Type B pancreatic cell (in vitro differentiated cells): ENCODE measurements around the gene MRNIP. TPM values are rescaled to one million over a fixed set of nuclear protein-coding genes. Genes with fewer than 3 reads are reported as not detected.

Experiments used
- DNase-seq: peaks from one replicate; pipeline ENCODE4 v3.0.0; 2021; ENCODE audit warnings: mixed read lengths; ENCODE audit not compliant: unreplicated experiment; ENCODE audit errors: extremely low spot score
- H3K27ac Mint-ChIP-seq: 2 replicates; pipeline ENCODE4 v1.8.0; 2021; ENCODE audit warnings: mild to moderate bottlenecking, mixed read lengths
- H3K27me3 Mint-ChIP-seq: 2 replicates; pipeline ENCODE4 v1.8.0; 2021; ENCODE audit warnings: mixed read lengths
- H3K36me3 Mint-ChIP-seq: 2 replicates; pipeline ENCODE4 v1.8.0; 2021; ENCODE audit warnings: mixed read lengths
- H3K4me1 Mint-ChIP-seq: one replicate; pipeline ENCODE4 v1.8.0; 2021; ENCODE audit warnings: mixed read lengths; ENCODE audit not compliant: unreplicated experiment
- H3K4me3 Mint-ChIP-seq: 2 replicates; pipeline ENCODE4 v1.8.0; 2021; ENCODE audit warnings: mild to moderate bottlenecking, mixed read lengths
- H3K9me3 Mint-ChIP-seq: 2 replicates; pipeline ENCODE4 v1.8.0; 2021; ENCODE audit warnings: mixed read lengths
- total RNA-seq: library from RNA; stranded (reverse); gene quantifications from 2 replicates; pipeline ENCODE4 v1.2.1, GENCODE V29; 2021; ENCODE audit warnings: low replicate concordance
- TF ChIP-seq, protein P1 (sequence below): fragments of 200-600 bp; sonication (generic); conservative IDR thresholded peaks from 2 replicates; pipeline ENCODE4 v1.5.0; 2021; ENCODE audit warnings: antibody characterized with exemption, mild to moderate bottlenecking

Gene MRNIP
- total RNA-seq, 1 donor from 2014 or later, result 47.6 TPM

DNA sequence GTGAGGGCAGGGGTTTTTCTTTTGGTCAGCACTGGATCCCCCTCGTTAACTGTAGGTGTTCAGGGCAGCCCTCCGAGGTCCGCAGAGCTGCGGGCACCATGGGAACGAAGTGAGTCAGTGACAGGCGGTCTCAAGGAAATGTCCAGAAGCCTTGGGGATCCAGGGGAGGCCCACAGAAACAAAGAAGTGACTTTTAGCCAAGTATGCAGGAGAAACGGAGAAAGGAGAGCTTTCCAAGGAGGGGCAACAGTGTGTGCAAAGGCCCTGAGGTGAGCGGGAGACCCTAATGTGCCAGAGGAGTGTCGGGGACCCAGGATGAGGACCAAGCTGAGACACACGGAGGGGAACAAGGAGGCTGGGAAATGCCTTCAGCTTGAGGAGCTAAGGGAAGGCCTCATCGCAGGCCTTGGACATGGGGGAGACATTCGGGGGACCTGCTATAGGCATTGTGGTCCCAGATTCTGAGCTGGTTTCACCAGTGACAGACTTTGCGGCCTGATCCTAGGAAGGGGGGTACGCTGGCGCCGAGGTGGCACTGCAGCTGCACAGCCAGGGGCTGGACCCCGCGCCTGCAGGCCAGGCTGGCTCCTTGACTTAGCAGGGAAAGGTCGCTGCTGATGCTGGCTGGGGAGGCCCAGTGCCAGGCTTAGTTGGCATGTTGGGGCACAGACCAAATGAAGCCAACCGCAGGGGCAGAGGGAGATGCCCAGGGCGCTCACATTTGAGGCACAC is 61.6 kb downstream of the MRNIP start:
- H3K36me3 Mint-ChIP-seq, result peaks cover 9% of the 10 kb centered on the region

DNA sequence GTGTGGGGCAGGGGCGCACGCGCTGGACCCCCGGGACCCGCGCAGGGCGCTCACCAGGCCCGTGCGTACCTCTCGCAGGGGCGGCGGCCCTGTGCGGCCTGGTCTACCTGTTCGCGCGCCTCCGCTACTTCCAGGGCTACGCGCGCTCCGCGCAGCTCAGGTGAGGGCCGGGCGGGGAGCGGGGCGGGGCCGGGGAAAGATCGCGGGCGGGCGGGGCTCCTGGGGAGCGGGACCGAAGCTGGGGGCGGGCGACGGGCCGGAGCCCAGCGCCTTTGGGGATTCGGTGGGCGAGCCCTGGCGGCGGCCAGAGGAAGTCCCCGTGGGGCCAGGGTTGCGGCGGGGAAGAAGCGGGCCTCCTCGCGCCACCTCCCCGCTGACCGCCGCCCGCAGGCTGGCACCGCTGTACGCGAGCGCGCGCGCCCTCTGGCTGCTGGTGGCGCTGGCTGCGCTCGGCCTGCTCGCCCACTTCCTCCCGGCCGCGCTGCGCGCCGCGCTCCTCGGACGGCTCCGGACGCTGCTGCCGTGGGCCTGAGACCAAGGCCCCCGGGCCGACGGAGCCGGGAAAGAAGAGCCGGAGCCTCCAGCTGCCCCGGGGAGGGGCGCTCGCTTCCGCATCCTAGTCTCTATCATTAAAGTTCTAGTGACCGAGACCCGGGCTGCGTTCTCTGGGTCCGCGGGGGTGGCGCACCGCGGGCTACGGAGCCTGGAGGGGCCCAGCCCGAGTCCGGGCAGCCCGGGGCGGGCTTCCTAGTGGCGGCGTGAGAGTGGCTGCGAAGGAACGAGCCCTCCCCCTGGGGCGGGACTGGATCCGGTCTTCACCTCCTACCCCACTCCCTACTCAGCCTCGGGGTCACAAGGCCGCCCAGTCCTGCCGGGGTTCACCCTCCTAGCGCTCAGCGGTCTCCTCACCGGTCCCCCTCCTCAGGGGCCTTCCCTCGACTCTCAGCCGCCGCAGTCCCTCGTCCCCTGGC is 62.5 kb downstream of the MRNIP start:
- peak overlapping the region; percentile 66 for H3K27ac Mint-ChIP-seq

More for the DNA sequence above, 61.6 kb downstream of the MRNIP start:
- no peaks in the 10 kb centered on the region for H3K9me3 Mint-ChIP-seq
- H3K4me1 Mint-ChIP-seq, result peaks cover 4% of the 10 kb centered on the region
- no peaks in the 10 kb centered on the region for H3K27me3 Mint-ChIP-seq
- peak overlapping the region; percentile 66 for H3K27ac Mint-ChIP-seq
- TF ChIP-seq, protein P1, sequence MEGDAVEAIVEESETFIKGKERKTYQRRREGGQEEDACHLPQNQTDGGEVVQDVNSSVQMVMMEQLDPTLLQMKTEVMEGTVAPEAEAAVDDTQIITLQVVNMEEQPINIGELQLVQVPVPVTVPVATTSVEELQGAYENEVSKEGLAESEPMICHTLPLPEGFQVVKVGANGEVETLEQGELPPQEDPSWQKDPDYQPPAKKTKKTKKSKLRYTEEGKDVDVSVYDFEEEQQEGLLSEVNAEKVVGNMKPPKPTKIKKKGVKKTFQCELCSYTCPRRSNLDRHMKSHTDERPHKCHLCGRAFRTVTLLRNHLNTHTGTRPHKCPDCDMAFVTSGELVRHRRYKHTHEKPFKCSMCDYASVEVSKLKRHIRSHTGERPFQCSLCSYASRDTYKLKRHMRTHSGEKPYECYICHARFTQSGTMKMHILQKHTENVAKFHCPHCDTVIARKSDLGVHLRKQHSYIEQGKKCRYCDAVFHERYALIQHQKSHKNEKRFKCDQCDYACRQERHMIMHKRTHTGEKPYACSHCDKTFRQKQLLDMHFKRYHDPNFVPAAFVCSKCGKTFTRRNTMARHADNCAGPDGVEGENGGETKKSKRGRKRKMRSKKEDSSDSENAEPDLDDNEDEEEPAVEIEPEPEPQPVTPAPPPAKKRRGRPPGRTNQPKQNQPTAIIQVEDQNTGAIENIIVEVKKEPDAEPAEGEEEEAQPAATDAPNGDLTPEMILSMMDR, result no peak
- no peak for DNase-seq
- H3K4me3 Mint-ChIP-seq, result peak overlapping the region; percentile 80

DNA sequence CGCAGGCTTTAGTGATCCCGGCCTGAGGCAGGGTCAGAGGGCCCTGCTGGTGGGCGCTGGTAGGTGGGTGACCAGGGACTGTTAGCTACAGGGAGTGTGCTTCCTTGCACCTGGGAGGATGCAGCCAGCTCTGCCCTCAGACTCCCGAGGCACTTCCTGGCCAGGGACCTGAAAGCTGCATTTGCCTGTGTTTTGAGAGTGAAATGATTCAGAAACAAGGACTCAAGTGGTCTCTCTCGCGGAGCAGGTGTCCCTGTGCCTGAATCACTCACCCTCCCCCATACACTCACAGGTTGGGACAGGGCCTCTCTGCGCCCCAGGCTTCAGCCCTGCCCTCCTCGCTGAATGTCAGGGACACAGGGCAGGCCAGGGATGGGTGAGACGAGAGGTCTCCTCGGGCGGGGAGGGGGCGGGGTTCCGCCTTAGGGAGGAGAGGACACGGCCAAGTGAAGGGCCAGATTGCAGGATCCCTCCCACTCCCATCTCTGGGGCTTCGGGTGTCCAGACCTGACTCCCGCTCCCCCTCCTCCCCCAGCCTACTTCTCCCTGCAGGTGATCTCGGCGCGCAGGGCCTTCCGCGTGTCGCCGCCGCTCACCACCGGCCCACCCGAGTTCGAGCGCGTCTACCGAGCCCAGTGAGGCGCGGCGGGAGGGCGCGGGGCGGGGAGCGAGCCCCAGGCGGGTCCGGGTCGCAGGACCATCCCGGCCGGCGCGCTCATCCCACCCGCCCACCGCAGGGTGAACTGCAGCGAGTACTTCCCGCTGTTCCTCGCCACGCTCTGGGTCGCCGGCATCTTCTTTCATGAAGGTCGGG is 63.4 kb downstream of the MRNIP start:
- Mint-ChIP-seq H3K27ac (peak overlapping the region; percentile 29), H3K9me3 (no peaks in the 10 kb centered on the region), H3K27me3 (no peaks in the 10 kb centered on the region), H3K4me3 (peak overlapping the region; percentile 74), H3K4me1 (no peaks in the 10 kb centered on the region), H3K36me3 (peaks cover 6% of the 10 kb centered on the region)
- TF ChIP-seq, protein P1, result no peak
- no peak for DNase-seq

More for the DNA sequence above, 62.5 kb downstream of the MRNIP start:
- DNase-seq, result peak; percentile 91
- no peaks in the 10 kb centered on the region for H3K9me3 Mint-ChIP-seq
- H3K4me3 Mint-ChIP-seq, result peak overlapping the region; percentile 80
- no peaks in the 10 kb centered on the region for H3K4me1 Mint-ChIP-seq
- TF ChIP-seq, protein P1, result peak; percentile 81
- H3K27me3 Mint-ChIP-seq, result no peaks in the 10 kb centered on the region
- peaks cover 6% of the 10 kb centered on the region for H3K36me3 Mint-ChIP-seq

DNA sequence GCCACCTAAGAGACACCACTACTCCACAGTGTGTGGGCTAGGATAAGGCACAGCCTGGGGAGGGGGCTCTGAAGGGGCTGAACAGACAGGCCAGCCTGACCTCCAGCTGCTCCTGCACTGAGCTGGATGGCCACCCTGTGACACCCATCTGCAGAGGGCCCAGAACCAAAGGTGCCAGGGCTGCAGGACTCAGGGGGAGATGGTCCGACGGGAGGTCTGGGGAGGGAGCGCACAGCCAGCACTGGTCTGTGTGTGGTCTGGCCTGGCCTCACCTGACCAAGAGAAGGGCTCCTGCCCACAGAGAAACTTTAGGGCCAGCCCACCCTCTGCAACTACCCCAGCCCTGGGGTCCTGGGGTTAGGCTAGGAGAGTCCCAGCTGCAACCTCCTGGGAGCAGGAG is 64.0 kb downstream of the MRNIP start:
- Mint-ChIP-seq H3K27me3 (no peaks in the 10 kb centered on the region), H3K9me3 (no peaks in the 10 kb centered on the region), H3K4me3 (peak overlapping the region; percentile 74), H3K27ac (peak overlapping the region; percentile 29), H3K4me1 (no peaks in the 10 kb centered on the region), H3K36me3 (peaks cover 4% of the 10 kb centered on the region)
- DNase-seq, result no peak
- TF ChIP-seq, protein P1, result no peak

DNA sequence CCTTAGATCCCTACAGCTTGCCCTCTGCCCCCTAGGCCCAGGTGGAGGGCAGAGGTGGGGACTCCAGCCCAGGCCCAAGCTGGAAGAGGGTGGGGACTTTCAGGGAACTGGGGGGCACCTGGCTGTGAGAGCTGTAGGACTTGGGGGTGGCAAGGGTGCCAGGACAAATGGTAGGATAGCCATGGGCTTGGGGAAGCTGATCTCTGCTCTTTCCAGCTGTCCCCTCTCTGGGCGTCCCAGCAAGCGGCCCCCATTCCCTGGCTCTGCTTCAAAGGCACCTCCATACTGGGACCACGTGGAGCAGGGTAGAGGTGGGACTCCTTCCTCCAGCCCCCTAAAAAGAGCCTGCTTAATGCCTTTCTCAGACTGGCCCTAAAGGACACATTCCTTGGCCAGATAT is 64.4 kb downstream of the MRNIP start:
- peak overlapping the region; percentile 29 for H3K27ac Mint-ChIP-seq
- H3K4me1 Mint-ChIP-seq, result no peaks in the 10 kb centered on the region
- DNase-seq, result no peak
- H3K27me3 Mint-ChIP-seq, result no peaks in the 10 kb centered on the region
- peaks cover under 1% of the 10 kb centered on the region for H3K36me3 Mint-ChIP-seq
- TF ChIP-seq, protein P1, result no peak
- peak overlapping the region; percentile 74 for H3K4me3 Mint-ChIP-seq
- H3K9me3 Mint-ChIP-seq, result no peaks in the 10 kb centered on the region
